ENCODE data around the gene INTS13.
"Not testable (repeated sequence)": the region's sequence is repeated elsewhere in the genome, so short reads cannot be mapped to it uniquely, and the experiment has no call there.

INTS13 gene

DNA sequence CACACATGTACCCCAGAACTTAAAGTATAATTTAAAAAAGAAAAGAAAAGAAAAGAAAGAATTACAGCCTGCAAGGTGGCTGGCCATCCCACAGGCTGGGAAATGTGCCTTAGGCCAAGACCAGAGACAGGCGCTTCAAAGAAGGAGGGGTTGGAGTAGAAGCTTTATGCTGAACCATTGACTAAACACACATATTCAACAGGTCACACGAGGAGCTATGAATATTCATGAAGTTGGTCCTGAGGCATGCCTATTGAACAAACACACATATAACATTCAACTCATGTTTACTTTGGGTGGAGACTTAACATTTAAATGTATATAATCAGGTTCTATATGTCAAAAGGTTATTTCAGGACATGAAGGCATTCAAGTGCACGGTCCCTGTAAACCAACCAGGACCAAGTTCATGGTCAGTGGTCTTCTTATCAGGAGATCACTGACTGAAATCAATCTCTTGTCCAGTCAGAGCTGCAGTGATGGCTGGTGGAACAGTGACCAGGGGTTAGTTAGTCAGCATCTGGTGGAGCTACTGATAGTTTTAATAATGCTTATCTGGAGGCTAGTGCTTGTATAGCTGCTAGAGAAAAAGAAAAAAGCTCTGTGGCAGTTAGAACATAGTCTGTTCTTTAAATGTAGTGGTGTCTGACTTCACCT, 69.2 kb downstream of the INTS13 start:
- no peak for DNase-seq

DNA sequence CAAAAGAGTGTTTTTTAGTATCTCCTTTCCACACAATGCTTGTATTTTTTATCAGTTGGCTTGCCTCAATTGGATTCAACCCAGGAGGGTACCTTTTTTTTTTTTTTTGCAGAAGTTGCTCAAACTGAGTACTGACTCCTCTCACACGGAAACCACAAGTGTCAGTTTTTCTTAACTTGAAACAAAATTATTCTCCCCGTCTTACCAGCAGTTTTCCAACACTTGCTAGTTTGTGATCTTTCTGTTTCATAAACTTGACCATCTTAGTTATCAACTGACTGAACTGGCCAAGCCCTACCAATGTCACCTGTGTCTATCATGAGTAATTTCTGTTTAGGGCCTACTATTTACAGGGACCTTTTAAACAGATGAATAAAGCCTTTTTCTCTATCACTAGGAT, 70.7 kb downstream of the INTS13 start:
- peak; percentile 68 to 75 for DNase-seq

DNA sequence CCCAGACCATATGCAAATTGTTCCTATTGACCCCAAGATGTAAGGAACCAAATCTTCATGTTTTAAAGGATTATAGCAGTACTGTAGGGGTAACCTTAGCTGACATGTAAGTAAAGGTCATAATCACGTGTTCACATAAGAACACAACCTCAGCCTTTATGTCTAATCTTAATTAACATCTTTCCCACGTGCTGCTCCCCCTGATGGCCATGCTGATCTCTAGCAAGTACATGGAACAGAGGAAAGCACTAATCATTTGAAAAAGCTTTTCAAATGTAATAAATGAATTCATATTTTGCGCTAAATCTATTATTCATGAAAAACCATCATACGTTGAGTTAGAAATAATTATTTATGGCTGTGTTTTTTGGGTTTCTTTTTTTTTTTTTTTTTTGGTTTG, 74.3 kb downstream of the INTS13 start:
- DNase-seq: peak; percentile 43 to 45

DNA sequence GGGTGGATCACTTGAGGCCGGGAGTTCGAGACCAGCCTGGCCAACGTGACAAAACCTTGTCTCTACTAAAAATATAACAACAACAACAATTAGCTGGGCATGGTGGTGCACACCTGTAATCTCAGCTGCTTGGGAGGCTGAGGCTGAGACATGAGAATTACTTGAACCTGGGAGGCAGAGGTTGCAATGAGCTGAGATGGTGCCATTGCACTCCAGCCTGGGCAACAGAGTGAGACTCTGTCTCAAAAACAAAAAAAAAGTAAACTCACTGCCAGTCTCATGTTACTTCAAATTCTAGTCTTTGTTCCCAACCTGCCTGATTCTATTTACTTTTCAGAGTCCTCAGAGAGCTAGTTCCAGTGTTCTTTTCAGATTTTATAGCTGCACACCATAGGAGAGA, 75.0 kb downstream of the INTS13 start:
- not testable (repeated sequence) for DNase-seq

DNA sequence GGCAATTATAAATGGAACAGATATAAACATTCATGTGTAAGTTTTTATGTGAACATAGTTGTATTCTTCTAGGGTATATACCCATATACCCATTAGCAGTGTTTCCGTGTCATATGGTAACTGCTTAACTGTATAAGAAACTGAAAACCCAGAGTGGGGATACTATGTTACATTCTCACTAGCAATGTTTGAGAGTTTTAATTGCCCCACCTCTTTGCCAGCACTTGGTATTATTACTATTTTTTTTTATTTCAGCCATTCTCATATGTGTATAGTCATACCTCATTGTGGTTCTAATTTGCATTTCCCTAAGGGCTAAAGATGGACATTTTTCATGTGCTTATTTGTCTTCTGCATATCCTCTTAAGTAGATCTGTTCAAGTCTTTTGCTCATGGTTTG, 76.1 kb downstream of the INTS13 start:
- no peak for DNase-seq

DNA sequence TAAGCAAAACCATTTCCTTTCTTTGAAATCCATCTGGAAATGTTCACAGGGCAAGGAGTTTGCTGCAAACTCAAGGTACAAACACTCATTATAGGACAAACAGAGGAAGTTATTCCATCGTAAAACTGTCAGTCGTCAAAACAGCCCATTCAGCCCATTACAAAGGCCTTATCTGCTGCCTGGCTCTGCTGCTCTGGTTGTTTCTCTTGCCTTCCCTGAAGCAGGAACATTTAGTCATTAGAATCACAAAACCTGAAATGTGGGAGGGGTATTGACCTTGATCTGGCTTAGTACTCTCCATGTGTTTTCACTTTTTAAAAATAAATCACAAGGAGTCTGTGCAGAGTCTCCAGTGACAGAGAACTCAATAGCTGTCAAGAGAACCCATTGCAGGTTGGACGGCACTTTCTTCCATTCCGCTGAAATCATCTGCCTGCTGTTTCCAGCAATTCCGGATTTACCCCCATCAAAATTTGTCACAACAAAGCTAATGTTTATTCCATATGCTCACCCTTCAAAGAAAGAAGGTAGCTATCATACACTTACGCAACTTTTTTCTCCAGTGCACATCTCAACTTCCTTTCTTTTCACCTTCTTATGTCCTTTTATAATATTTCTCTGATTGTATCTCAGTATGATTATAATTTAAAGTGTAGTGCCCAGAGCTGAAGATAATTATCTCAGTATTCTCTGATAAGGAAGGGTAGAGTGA, 80.2 kb downstream of the INTS13 start:
- peak in 1 of 2 experiments; percentile 11 for DNase-seq

DNA sequence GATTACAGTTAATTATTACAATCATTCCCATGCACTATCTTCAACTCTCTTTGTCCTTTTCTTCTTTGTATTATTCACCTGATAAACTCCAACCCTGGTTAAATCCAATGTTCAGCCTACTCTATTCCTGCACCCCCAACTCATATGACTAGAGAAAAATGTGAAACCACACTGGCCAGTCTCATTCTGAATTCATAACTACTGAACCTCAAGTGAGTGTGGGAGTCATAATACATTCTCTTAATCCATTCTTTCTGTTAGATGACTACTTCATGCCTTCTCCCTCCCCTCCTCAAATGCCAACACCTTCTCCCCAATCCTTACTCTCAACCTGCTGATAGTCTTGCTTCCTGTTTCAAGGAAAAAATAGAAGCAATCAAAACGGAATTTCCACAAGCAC, 82.4 kb downstream of the INTS13 start:
- no peak for DNase-seq

All from AML-193 (cell line).